HepG2 (cell line): ENCODE data around the gene SIRPB1.

ENCODE experiments used
- DPF2 ChIP-seq: sonication (generic); formaldehyde crosslinking; IDR thresholded peaks from 2 replicates; pipeline ENCODE4 v1.4.0; 2020; ENCODE audit warnings: mild to moderate bottlenecking, low read depth, missing genetic modification reagents, borderline replicate concordance
- EED ChIP-seq: sonication (generic); formaldehyde crosslinking; IDR thresholded peaks from 2 replicates; pipeline ENCODE4 v1.5.0; 2020; ENCODE audit warnings: mild to moderate bottlenecking, missing genetic modification reagents
- EP300 ChIP-seq, 3 experiments: sonication (generic) in 1 of 3; formaldehyde crosslinking in 1 of 3; IDR thresholded peaks; 2 replicates each; pipeline versions ENCODE4 v1.5.1 to v1.6.1; 2011 to 2020; ENCODE audit warnings: low read depth in 2 of 3, low read length in 2 of 3, borderline replicate concordance in 1 of 3, improper control_type of control experiment in 1 of 3, mild to moderate bottlenecking in 1 of 3, missing genetic modification reagents in 1 of 3, moderate library complexity in 1 of 3
- POLR2AphosphoS5 ChIP-seq: IDR thresholded peaks from 2 replicates; pipeline ENCODE4 v1.6.1; 2012; ENCODE audit warnings: low read depth, low read length
- ZNF138 ChIP-seq: sonication (generic); formaldehyde crosslinking; IDR thresholded peaks from 2 replicates; pipeline ENCODE4 v1.5.0; 2020; ENCODE audit warnings: mild to moderate bottlenecking, low read depth, missing genetic modification reagents
- ZNF317 ChIP-seq: sonication (generic); formaldehyde crosslinking; IDR thresholded peaks from 2 replicates; pipeline ENCODE4 v1.5.0; 2020; ENCODE audit warnings: mild to moderate bottlenecking, missing genetic modification reagents
- ZNF570 ChIP-seq: sonication (generic); formaldehyde crosslinking; IDR thresholded peaks from 2 replicates; pipeline ENCODE4 v1.4.0; 2020; ENCODE audit warnings: mild to moderate bottlenecking, missing genetic modification reagents, borderline replicate concordance
- ZNF619 ChIP-seq: sonication (generic); formaldehyde crosslinking; IDR thresholded peaks from 2 replicates; pipeline ENCODE4 v1.4.0; 2020; ENCODE audit warnings: mild to moderate bottlenecking, missing genetic modification reagents
- ZNF704 ChIP-seq: sonication (generic); formaldehyde crosslinking; IDR thresholded peaks from 2 replicates; pipeline ENCODE4 v1.8.1; 2023; ENCODE audit warnings: mild to moderate bottlenecking, inconsistent platforms, moderate library complexity, missing genetic modification reagents, borderline replicate concordance
- ZSCAN21 ChIP-seq: sonication (generic); formaldehyde crosslinking; IDR thresholded peaks from 2 replicates; pipeline ENCODE4 v1.8.0; 2022; ENCODE audit warnings: mild to moderate bottlenecking, missing genetic modification reagents, moderate library complexity, borderline replicate concordance
- TF ChIP-seq, protein P1 (sequence below): sonication (generic); formaldehyde crosslinking; IDR thresholded peaks from 2 replicates; pipeline ENCODE4 v1.5.0; 2020; ENCODE audit warnings: mild to moderate bottlenecking, missing genetic modification reagents, moderate library complexity
- TF ChIP-seq, protein P2 (sequence below): fragments of 450-650 bp; IDR thresholded peaks from 2 replicates; pipeline ENCODE4 v1.6.1; 2017
- TF ChIP-seq, protein P3 (sequence below): sonication (generic); formaldehyde crosslinking; IDR thresholded peaks from 2 replicates; pipeline ENCODE4 v1.8.1; 2023; ENCODE audit warnings: mild to moderate bottlenecking, moderate library complexity, missing genetic modification reagents

DNA sequence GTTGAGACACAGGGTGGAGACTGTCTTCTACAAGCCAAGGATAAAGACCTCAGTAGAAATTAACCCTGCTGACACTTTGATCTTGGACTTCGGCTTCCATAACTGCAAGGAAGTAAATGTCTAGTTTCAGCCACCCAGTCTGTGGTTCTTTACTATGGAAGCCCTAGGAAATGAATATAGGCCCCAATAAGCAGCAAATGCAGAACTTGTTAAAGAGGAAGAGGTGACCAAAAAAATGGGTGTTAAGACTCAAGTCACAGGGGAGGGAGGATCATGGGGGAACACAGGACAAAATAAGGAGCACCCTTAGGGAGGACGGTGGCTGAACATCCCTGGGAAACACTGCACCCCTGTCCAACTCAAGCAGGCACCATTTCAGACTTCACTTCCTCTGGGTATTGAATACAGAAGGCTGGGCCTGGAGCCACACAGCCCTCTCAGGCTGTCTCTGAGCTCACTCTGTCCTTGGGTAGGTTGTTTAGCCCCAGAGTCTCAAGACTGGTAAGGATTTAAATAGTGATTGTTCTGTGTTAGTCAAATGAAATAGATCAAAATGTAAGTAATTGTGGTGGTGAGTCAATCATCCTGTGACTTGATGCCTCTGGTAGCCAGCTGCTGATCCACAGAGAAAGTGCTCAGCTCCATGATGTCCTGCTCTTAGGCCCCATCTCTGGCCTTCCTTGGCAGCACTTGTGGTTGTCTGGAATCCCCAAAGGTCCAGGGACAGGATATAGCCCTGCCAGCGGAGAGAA, 31.9 kb downstream of the SIRPB1 start:
- TF ChIP-seq ZNF317 (CRISPR knock-in tag), result no peak
- TF ChIP-seq, protein P1, sequence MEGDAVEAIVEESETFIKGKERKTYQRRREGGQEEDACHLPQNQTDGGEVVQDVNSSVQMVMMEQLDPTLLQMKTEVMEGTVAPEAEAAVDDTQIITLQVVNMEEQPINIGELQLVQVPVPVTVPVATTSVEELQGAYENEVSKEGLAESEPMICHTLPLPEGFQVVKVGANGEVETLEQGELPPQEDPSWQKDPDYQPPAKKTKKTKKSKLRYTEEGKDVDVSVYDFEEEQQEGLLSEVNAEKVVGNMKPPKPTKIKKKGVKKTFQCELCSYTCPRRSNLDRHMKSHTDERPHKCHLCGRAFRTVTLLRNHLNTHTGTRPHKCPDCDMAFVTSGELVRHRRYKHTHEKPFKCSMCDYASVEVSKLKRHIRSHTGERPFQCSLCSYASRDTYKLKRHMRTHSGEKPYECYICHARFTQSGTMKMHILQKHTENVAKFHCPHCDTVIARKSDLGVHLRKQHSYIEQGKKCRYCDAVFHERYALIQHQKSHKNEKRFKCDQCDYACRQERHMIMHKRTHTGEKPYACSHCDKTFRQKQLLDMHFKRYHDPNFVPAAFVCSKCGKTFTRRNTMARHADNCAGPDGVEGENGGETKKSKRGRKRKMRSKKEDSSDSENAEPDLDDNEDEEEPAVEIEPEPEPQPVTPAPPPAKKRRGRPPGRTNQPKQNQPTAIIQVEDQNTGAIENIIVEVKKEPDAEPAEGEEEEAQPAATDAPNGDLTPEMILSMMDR (CRISPR knock-in tag), result no peak
- no peak for TF ChIP-seq ZNF704
- TF ChIP-seq, protein P2, sequence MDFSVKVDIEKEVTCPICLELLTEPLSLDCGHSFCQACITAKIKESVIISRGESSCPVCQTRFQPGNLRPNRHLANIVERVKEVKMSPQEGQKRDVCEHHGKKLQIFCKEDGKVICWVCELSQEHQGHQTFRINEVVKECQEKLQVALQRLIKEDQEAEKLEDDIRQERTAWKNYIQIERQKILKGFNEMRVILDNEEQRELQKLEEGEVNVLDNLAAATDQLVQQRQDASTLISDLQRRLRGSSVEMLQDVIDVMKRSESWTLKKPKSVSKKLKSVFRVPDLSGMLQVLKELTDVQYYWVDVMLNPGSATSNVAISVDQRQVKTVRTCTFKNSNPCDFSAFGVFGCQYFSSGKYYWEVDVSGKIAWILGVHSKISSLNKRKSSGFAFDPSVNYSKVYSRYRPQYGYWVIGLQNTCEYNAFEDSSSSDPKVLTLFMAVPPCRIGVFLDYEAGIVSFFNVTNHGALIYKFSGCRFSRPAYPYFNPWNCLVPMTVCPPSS, result no peak
- TF ChIP-seq, protein P3, sequence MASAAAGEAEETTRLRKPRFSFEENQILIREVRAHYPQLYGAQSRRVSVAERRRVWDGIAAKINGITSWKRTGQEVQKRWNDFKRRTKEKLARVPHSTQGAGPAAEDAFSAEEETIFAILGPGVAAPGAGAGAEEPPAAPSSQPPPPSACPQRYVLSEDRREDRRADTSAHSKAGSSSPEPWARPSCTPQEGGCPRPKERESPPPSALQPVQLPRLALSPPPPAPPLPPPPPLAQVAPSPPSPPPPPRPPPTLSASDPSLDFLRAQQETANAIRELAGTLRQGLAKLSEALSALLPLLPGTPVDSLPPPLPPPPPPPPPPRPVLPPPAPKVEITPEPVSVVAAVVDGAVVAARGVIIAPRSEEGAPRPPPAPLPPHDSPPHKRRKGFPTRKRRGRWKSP (CRISPR knock-in tag), result no peak
- TF ChIP-seq EED (CRISPR knock-in tag), result no peak
- TF ChIP-seq ZSCAN21 (CRISPR knock-in tag), result no peak
- no peak for TF ChIP-seq POLR2AphosphoS5
- TF ChIP-seq ZNF138 (CRISPR knock-in tag), result no peak
- no peak for TF ChIP-seq DPF2 (CRISPR knock-in tag)
- no peak for TF ChIP-seq ZNF570 (CRISPR knock-in tag)
- TF ChIP-seq ZNF619 (CRISPR knock-in tag), result no peak
- no peak for TF ChIP-seq EP300 (IDR thresholded peaks at IDR 0.05; ENCODE audit: low read depth in 2 of 2, low read length in 2 of 2)
- no peak for TF ChIP-seq EP300 (CRISPR knock-in tag; IDR thresholded peaks at IDR 0.05; ENCODE audit: borderline replicate concordance)
